Fibroblast of lung (primary cell): ENCODE measurements around the gene BRAF. TPM values are rescaled to one million over a fixed set of nuclear protein-coding genes. Genes with fewer than 3 reads are reported as not detected.
A peak's percentile ranks its signal among the peaks of the same experiment; 100 is the strongest.

ENCODE experiments used
- DNase-seq, 2 donors: peaks; one replicate each; pipeline versions ENCODE4 v3.0.0 to v3.0.0-alpha.2; 2010; ENCODE audit warnings: low read depth in 2 of 2
- H2AFZ ChIP-seq: 2 replicates; pipeline ENCODE4 v1.5.1; 2012; ENCODE audit warnings: low read length, control low read depth, inconsistent platforms
- H3K27ac ChIP-seq: 2 replicates; pipeline ENCODE4 v1.5.1; 2011; ENCODE audit warnings: low read length, control low read depth; ENCODE audit not compliant: insufficient read depth
- H3K27me3 ChIP-seq: 2 replicates; pipeline ENCODE4 v1.5.1; 2011; ENCODE audit warnings: mild to moderate bottlenecking, low read length; ENCODE audit not compliant: control insufficient read depth, insufficient read depth
- H3K36me3 ChIP-seq: 2 replicates; pipeline ENCODE4 v1.5.1; 2011; ENCODE audit warnings: low read length; ENCODE audit not compliant: control insufficient read depth, insufficient read depth
- H3K4me1 ChIP-seq: 2 replicates; pipeline ENCODE4 v1.5.1; 2011; ENCODE audit warnings: low read length; ENCODE audit not compliant: control insufficient read depth, insufficient read depth; ENCODE audit errors: extremely low read depth
- H3K4me2 ChIP-seq: 2 replicates; pipeline ENCODE4 v1.5.1; 2011; ENCODE audit warnings: low read length, control low read depth; ENCODE audit not compliant: insufficient read depth; ENCODE audit errors: extremely low read depth
- H3K4me3 ChIP-seq, 4 experiments: fragments of 200-600 bp in 1 of 4; sonication (generic) in 1 of 4; replicated peaks in 1 of 4; 2 replicates each; pipeline ENCODE4 v1.5.1; 2011 to 2016; ENCODE audit warnings: low read length in 4 of 4, low read depth in 3 of 4, mild to moderate bottlenecking in 3 of 4, control low read depth in 2 of 4, inconsistent platforms in 1 of 4, mixed read lengths in 1 of 4; ENCODE audit not compliant: insufficient read depth in 1 of 4; ENCODE audit errors: control extremely low read depth in 1 of 4
- H3K79me2 ChIP-seq: 2 replicates; pipeline ENCODE4 v1.5.1; 2012; ENCODE audit warnings: mild to moderate bottlenecking, low read length, inconsistent platforms; ENCODE audit not compliant: control insufficient read depth, insufficient read depth
- H3K9ac ChIP-seq: 2 replicates; pipeline ENCODE4 v1.5.1; 2011; ENCODE audit warnings: mild to moderate bottlenecking, low read length, control low read depth; ENCODE audit not compliant: insufficient read depth
- H3K9me3 ChIP-seq: 2 replicates; pipeline ENCODE4 v1.5.1; 2012; ENCODE audit warnings: low read depth, low read length; ENCODE audit not compliant: control insufficient read depth, insufficient read depth
- H4K20me1 ChIP-seq: 2 replicates; pipeline ENCODE4 v1.5.1; 2011; ENCODE audit warnings: low read length; ENCODE audit not compliant: control insufficient read depth, insufficient read depth; ENCODE audit errors: extremely low read depth
- CTCF ChIP-seq, 2 donors: IDR thresholded peaks in 1 of 2; conservative IDR thresholded peaks in 1 of 2; 1 replicate in 1 of 2; 2 replicates in 1 of 2; pipeline ENCODE4 v1.5.1; 2011 to 2012; ENCODE audit warnings: low read length in 2 of 2, control low read depth in 1 of 2, inconsistent platforms in 1 of 2, low read depth in 1 of 2, mild to moderate bottlenecking in 1 of 2
- EZH2 ChIP-seq: IDR thresholded peaks from 2 replicates; pipeline ENCODE4 v1.5.1; 2012; ENCODE audit warnings: low read length, control low read depth, mild to moderate bottlenecking; ENCODE audit errors: missing control alignments
- polyA plus RNA-seq, 2 donors: library from polyadenylated mRNA; depleted of rRNA in 1 of 2; stranded (reverse) in 1 of 2; unstranded in 1 of 2; fragments of >200 nt; gene quantifications; 2 replicates each; pipeline ENCODE4 v1.2.1, GENCODE V29; 2011 to 2012; ENCODE audit warnings: missing spikeins in 1 of 2
- total RNA-seq: library from RNA; depleted of rRNA; stranded (reverse); fragments of >200 nt; gene quantifications from 2 replicates; pipeline ENCODE4 v1.2.1, GENCODE V29; 2014

BRAF gene
- total and polyA plus RNA-seq, 2 donors (not counting 1 experiment from before 2014, with no cell fraction given) = 21.1 to 23.1 TPM

- Histone ChIP-seq H3K4me1 (peaks cover 2% of the 10 kb centered on the region), H3K27me3 (no peaks in the 10 kb centered on the region), H3K36me3 (no peaks in the 10 kb centered on the region), H2AFZ (no peak overlapping the region), H4K20me1 (no peaks in the 10 kb centered on the region), H3K79me2 (no peaks in the 10 kb centered on the region), H3K4me3 (no peak overlapping the region), H3K9ac (no peak overlapping the region), H3K4me2 (no peak overlapping the region), H3K27ac (no peak overlapping the region), H3K9me3 (no peaks in the 10 kb centered on the region)
- TF ChIP-seq CTCF (conservative IDR thresholded peaks at IDR 0.05 in 1 of 2, IDR thresholded peaks at IDR 0.05 in 1 of 2; ENCODE audit: low read depth in 1 of 2, low read length in 2 of 2) = no peak
- no peak for TF ChIP-seq EZH2
- DNase-seq = no peak
Observed at GRCh38 chr7:140732416-140732815, 192.3 kb downstream of the BRAF start.

- no peak overlapping the region for H3K4me2 ChIP-seq
- H3K27me3 ChIP-seq = no peaks in the 10 kb centered on the region
- no peaks in the 10 kb centered on the region for H4K20me1 ChIP-seq
- H3K4me3 ChIP-seq = no peak overlapping the region
- no peaks in the 10 kb centered on the region for H3K79me2 ChIP-seq
- H3K36me3 ChIP-seq = peaks cover 5% of the 10 kb centered on the region
- H3K27ac ChIP-seq = no peak overlapping the region
- no peak overlapping the region for H3K9ac ChIP-seq
- H2AFZ ChIP-seq = no peak overlapping the region
- DNase-seq = peak; percentile 14 to 45
- peaks cover 2% of the 10 kb centered on the region for H3K4me1 ChIP-seq
- no peaks in the 10 kb centered on the region for H3K9me3 ChIP-seq
- TF ChIP-seq EZH2 (no peak), CTCF (conservative IDR thresholded peaks at IDR 0.05 in 1 of 2, IDR thresholded peaks at IDR 0.05 in 1 of 2; ENCODE audit: low read depth in 1 of 2, low read length in 2 of 2) (peak; percentile 49 to 56)
Observed at GRCh38 chr7:140726281-140726680, 198.4 kb downstream of the BRAF start.

- no peak for TF ChIP-seq EZH2
- no peak for TF ChIP-seq CTCF (conservative IDR thresholded peaks at IDR 0.05 in 1 of 2, IDR thresholded peaks at IDR 0.05 in 1 of 2; ENCODE audit: low read depth in 1 of 2, low read length in 2 of 2)
- no peak overlapping the region for H3K9ac ChIP-seq
- peaks cover 2% of the 10 kb centered on the region for H3K4me1 ChIP-seq
- no peak overlapping the region for H3K4me2 ChIP-seq
- no peaks in the 10 kb centered on the region for H3K79me2 ChIP-seq
- DNase-seq = no peak
- no peaks in the 10 kb centered on the region for H4K20me1 ChIP-seq
- no peak overlapping the region for H3K27ac ChIP-seq
- no peak overlapping the region for H2AFZ ChIP-seq
- no peak overlapping the region for H3K4me3 ChIP-seq
- peaks cover 5% of the 10 kb centered on the region for H3K36me3 ChIP-seq
- no peaks in the 10 kb centered on the region for H3K27me3 ChIP-seq
- no peaks in the 10 kb centered on the region for H3K9me3 ChIP-seq
Observed at GRCh38 chr7:140724706-140725105, 200.0 kb downstream of the BRAF start.
